Activated CD8-positive, alpha-beta memory T cell treated with anti-CD3 and anti-CD28 coated beads for 1 hour (primary cell): Measurements from ENCODE around the gene CENPU.
"Not testable (repeated sequence)": the region's sequence is repeated elsewhere in the genome, so short reads cannot be mapped to it uniquely, and the experiment has no call there.

Experiments used
- DNase-seq, 2 donors: peaks; one replicate each; pipeline ENCODE4 v3.0.0-alpha.2; 2020; ENCODE audit warnings: low read depth in 1 of 2; ENCODE audit errors: extremely low read depth in 1 of 2

CENPU gene

DNA sequence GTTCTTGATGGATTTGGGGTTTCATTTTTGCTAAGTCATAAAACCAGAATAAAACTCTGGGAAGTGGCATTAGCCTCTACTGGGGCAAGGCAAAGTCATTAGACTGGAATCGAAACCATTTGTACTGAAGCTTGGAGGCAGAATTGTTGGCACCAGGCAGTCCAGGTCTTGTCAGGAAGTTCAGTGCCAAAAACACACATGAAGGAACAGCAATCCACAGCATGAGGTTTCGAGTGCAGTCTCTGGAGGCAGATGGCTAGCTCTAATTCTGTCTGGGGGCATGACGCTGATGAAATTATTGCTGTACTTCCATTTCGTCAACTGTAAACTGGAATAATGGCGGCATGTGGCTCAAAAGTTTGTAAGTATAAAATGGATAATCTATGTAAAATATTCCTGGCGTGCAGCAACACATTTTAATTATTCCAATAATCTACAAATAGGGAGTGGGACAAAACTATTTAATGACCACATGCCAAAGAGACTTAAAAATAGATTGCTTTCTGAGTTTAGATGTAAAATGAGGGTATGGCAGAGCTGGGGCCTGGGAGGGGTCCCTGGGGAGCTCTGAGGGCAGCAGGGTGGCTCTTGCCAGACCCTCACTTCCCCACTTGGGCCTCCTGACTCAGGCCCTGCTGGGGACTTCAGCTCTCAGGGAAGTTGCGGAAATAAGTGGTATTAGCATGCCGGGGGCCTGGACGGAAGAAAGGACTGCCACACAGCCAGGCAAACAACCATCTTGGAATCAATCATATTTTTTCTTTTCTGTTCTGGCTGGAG lies 18.8 kb upstream of the CENPU start:
- no peak for DNase-seq

DNA sequence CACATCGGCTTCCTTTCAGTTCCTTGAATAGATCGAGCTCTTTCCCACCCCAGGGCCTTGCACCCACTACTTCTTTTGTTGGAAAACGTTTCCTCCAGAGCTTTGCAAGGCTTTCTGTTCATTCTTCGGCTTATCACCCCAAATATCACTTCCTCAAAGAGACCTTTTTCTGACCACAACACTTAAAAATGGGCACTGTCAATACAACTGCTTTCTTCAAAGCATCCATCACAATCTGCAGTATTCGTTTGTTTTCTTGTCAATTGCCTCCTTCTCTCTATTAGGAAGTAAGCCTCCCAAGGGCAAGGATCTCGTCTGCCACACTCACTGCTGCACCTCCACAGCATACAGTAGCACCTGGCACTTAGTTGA lies 17.7 kb upstream of the CENPU start:
- no peak for DNase-seq

DNA sequence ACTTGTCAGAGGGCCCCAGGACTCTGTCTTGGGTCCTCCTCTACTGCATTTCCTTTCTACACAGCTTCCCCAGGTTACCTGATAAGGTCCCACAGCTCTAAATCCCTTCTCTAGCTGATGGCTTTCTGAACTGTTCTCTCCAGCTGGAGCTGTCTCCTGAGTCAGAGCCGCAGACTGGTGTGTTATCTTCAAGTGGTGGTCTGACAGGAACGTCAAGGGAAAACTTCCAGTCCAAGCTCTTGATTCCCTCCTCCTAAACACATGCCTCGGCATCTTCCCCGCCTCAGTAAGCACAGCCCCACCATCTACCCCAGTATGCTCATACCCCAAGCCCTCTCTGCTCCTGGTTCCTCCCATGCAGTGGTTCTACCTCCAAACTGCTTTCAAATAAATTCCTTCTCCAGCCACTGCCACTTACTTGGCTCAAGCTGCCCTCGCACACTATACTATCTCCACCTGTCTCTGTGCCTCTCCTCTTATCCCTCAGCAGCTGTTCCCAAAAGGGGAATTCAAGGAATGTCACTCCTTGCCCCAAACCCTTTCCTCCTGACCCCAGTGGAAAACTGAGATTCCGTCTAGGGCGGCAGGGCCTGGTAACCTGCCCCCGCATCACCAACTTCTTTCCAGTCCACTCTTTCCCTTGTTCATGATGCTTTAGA lies 17.2 kb upstream of the CENPU start:
- DNase-seq, result no peak

DNA sequence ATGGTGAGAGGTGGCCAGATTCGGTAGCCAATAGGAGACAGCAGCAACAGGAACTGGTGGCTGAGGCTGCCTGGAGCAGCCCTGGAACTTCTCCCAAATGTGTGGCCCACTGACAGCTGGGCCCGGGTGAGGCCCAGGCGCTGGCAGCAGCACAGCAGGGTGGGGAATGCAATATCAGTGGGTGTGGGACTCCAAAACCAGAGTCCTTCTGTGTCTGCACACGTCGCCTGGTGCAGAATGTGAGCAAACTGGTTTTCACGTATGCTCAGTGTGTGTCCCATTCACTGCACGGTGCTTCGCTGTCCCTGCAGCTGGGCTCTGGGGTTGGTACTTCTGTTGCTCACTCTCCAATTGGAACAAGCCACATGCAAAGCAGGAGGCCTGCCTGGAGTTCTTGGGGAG lies 14.4 kb upstream of the CENPU start:
- no peak for DNase-seq

DNA sequence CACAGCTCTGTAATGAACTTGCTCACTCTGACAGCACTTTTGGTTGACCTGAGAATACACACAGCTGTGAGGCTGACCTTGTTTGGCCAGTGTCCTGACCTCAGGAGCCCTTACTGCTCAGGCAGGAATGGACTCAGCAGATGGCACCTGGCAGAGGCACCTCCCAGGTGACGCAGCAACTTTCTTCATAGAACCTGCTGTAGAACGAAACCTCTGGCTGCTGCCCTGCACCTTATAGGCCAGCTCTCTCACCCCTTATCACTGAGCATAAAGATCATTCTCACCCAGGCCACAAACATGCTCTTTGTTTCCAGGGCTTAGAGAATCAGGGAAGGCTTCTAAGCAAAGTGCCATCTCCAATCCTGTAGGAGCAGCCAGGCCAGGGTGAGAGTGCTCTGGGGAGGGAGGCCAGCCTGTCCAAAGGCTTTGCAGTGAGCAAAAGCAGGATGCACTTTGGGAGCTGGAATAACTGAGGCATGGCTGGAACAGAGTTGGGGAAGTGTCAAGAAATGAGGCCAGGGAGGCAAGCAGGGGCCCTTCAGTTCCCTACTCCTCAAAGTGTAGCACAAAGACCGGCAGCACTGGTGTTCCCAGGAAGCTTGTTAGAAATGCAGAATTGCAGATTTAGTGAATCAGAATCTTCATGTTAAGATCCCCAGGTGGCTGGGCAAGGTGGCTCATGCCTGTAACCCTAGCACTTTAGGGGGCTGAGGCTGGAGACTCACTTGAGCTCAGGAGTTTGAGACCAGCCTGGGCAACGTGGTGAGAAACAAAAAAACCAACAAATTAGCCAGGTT lies 13.3 kb upstream of the CENPU start:
- DNase-seq, result no peak

DNA sequence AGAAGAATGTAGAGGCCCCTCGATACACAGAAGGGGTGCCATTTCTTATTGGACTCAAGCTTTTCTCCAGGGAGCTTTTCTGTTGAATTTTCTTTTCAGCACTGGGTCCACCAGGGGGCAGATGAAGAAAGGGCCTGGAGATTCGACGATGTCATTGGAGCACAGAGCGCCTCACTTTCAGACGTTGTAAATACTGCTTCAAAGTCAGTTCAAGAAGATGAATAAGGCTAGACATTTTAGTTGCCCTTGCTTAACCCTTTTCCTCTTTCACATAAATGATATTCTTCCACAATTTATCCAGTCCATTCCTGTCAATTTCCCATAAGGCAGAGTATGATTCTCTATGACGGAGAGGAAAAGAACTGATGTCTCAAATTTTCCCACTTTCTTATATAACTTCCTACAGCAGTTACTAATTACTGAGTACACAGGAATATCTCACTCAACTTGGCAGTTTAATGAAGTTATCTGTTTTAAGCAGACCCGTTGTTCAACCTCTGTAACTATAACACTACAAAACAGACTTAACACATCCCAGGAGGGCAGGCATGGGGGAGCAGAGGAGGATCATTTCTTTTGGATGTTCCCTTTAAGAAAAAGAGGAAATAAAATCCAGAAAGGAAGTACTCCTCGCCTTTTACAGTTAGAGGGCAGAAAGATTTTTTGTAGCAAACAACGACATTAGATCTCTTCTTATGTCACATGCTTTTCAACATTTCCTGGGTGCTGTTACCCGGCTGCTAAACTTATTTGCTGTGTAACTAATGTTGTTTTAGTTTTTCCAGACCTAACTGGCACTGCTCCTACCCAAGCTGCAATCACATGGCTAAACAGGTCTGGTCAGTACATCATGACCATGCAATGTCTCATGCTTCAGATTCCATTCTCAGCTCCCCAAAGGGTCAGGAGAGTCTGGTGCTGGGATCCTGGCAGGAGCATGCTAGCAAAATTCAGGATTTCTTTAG lies 12.2 kb upstream of the CENPU start:
- peak; percentile 37 to 51 for DNase-seq

DNA sequence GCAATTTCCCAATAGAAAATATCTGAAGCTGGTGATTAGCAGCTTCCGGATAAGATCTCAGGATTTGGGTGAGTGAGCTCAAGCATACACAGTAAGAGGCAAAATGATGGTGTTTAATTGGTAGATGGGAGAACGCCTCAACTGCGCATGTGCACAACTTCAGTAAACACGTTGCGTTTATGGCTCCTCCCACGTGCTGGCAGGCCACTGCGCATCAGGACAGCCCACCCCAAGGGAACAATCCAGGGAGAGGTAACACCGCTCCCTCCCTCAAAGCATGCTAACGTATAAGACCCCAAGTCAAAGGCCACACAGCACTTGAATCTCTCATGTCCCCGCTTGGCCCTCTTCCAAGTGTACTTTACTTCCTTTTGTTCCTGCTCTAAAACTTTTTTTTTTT lies 10.3 kb upstream of the CENPU start:
- no peak for DNase-seq

DNA sequence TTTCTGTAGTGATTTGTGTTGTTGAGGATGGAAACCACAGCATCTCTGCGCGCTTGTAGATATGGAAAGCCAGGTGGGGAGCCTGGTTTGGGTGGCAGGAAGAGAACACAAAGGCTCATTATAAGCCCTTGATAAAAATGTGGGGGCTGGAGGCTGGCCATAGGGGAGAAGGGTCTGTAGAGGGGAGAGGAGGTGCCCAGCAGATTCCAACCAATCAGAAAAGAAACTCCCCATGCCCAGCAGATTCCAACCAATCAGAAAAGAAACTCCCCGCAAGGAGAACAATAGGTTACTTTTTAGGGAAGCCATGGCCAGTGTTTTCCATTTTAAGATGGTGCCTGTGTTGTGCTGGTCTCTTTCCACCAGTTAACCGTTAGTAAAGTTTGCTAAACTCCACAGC lies 9.8 kb upstream of the CENPU start:
- DNase-seq, result no peak

DNA sequence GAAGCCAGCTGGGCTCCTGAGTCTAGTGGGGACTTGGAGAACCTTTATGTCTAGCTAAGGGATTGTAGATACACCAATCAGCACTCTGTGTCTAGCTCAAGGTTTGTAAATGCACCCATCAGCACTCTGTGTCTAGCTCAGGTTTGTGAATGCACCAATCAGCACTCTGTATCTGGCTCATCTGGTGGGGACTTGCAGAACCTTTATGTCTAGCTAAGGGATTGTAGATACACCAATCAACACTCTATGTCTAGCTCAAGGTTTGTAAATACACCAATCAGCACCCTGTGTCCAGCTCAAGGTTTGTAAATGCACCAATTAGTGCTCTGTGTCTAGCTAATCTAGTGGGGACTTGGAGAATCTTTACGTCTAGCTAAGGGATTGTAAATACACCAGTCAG lies 7.8 kb upstream of the CENPU start:
- DNase-seq, result not testable (repeated sequence)

DNA sequence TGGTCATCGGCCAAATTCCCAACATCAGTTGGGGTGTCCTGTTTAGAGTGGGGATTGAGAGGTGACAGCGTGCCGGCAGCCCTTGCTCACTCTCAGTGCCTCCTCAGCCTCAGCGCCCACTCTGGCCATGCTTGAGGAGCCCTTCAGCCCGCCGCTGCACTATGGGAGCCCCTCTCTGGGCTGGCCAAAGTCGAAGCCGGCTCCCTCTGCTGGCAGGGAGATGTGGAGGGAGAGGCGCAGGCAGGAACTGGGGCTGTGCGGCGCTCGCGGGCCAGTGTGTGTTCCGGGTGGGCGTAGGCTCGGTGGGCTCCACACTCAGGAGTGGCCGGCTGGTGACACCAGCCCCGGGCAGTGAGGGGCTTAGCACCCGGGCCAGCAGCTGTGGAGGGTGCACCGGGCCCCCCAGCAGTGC lies 7.1 kb upstream of the CENPU start:
- no peak for DNase-seq

DNA sequence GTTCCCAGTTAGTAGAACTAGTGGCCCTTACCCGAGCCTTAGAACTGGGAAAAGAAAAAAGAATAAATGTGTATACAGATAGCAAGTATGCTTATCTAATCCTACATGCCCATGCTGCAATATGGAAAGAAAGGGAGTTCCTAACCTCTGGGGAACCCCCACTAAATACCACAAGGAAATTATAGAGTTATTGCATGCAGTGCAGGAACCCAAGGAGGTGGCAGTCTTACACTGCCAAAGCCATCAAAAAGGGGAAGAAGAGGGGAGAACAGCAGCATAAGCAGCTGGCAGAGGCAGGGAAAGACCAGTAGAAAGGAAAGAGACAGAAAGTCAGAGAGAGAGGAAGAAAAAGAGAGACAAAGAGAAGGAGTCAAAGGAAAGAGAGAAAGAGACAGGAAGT lies 5.7 kb upstream of the CENPU start:
- DNase-seq, result not testable (repeated sequence)

DNA sequence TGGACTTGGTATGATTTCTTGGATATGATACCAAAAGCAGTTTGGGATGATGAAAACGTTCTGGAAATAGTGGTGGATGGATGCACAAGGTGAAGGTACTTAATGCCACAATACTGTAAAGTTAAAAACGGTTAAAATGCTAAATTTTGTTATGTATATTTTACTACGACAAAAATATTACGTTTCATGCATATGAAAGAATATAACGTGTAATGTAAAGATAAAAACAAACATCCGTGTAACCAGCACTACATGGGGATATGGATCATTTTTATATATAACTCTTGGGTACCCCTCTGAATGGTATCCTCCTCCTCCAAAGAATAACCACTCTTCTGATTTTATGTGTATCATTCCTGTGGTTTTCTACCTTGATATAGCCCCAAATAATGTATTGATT lies 862 bp upstream of the CENPU start:
- no peak for DNase-seq

DNA sequence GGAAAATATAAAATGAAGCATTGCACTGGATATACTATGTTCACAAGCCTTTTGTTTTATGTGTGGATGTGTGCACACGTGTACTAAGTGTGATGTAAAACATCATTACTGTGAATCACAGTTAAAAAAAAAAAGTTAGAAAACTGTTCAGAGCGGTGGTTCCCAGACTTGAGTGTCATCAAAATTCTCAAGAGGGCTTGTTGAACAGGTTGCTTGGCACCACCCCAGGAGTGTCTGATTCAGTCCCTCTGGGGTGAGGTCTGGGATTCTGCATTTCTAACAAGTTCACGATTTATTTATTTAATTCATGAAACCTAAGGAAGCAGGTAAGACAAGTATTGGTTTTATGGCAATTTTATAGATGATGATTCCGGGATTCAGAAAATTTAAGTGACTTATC lies 1.8 kb downstream of the CENPU start:
- no peak for DNase-seq

DNA sequence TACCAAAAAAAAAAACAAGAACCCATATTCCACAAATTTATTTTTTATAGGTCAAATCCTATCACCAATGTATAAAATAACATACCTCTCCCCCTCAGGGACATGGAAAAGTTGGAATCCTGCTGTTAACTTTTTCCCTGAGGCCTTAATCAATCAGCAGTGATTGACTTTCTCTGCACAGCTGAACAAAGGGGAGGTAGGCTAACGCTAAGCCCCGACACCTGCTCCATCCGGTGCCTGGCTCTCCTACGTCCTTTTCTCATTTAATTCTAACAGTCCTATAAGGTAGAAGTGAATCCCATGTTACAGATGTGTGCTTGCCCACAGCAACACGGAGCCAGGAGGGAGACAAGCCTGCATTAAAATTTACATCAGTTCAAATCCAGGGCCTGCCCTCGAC lies 2.8 kb downstream of the CENPU start:
- DNase-seq, result no peak

DNA sequence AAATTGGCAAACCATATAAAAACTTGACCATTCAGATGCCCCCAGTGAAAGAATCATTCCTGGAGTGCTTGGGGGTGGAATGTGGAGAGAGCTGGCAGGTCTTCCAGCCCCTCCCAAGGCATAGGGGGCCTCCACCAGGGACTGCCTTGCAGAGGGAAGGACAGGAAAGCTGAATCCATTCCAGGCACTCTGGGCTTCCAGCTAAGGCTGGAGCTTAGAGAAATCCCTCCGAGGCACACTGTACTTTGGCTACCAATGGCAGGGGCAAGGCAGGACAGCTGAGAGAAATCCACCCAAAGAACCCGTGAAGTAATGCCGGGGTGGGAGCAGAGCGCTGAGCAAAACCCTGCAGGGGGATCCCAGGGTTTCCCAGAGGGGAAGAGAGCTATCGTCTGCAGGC lies 4.0 kb downstream of the CENPU start:
- no peak for DNase-seq

DNA sequence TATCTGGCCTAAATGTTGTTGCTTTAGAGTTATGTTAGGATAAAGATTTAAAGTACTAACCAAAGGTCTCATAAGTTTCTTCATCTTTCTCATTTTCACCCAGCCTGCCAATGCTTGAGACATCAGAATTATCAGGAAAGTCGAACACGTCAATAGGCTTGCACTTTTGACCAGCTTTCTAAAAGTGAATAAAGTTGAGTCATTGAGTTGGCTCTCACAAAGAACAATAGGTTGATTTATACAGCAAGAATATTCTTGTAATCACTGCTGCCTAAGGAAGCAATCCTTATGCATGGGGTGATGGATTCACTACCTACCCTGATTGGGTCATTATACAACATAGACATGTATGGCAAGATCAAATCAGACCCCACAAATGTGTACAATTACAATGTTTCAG lies 5.0 kb downstream of the CENPU start:
- no peak for DNase-seq

DNA sequence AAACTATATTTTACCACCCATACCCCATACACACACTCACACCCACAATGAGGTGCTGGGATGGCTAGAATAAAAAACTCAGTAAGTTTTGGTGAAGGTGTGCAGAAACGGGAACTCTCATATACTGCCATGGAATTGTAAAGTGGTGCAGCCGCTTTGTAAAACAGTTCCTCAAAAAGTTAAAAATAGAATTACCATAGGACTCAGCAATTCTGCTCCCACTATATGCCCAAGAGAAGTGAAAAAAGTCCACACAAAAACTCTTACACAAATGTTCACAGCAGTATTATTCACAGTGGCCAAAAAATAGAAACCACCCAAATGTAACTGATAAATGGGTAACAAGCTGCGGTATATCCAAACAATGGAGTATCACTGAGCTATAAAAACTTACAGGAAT lies 6.5 kb downstream of the CENPU start:
- DNase-seq, result no peak

DNA sequence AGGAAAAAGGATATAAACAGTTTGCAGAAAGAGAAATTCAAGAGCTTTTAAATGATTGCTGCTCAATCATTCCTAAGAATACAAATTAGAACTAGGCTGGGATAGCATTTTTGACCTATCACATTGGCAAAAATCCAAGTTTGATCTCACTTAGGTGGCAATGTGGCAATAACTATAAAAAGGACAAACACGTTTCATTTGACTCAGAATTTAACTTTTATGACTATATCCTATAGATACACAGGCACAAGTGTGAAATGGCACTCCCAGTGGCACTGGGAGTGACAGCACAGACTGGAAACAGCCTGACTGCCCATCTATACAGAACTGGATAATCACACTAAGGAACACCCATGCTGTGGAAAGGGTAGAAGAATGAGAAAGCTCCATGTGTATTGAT lies 11.1 kb downstream of the CENPU start:
- DNase-seq, result no peak

DNA sequence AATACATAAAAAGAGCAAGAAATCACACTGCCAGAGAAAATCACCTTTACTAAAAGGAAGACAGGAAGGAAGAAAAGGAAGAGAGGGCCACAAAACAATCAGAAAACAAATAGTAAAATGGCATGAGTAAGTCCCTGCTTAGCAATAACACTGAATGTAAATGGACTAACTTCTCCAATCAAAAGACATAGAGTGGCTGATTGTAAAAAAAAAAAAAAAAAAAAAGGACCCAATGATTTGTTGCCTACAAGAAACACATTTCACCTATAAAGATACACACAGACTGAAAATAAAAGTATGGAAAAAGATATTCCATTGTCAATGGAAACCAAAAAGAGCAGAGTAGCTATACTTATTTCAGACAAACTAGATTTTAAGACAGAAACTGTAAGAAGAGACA lies 12.6 kb downstream of the CENPU start:
- DNase-seq, result no peak

DNA sequence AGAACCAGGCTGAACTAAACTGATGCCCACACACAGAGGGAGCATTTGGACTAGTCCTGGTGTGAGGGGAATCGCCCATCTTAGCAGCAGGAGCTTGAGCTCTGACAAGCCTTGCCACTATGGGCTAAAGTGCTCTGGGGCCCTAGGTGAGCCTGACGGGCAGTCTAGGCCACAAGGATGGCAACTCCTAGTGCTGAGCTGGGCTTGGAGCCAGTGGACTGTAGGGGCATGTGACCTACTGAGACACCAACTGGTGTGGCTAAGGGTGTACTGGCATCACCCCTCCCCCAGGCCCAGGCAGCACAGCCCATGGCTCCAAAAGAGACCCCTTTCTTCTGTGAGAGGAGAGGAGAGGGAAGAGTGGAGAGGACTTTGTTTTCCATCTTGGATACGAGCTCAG lies 14.5 kb downstream of the CENPU start:
- DNase-seq, result no peak

DNA sequence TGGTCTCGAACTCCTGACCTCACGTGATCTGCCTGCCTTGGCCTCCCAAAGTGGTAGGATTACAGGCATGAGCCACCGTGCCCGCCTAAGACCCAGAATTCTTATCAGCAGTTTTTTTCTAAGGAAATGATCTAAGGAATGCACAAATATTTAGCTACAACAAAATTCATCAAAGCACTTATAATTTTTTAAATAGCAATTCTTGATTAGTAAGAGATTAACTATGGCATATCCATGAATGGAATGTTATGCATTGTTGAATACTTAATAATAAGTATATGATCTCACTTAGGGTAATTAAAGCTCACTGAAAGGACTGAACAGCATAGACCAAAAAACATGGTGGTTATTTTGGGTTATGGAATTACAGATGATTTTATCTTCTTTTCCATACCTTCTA lies 18.4 kb downstream of the CENPU start:
- no peak for DNase-seq
